Skeletal muscle tissue (tissue), 4 donors: ENCODE results near the gene NLE1. TPM values are rescaled to one million over a fixed set of nuclear protein-coding genes. Genes with fewer than 3 reads are reported as not detected.

Experiments
- H3K27ac ChIP-seq: one replicate; pipeline ENCODE4 v1.7.0; 2013; ENCODE audit warnings: mild to moderate bottlenecking, low read depth, low read length, inconsistent platforms
- H3K27me3 ChIP-seq, 3 donors: one replicate each; pipeline ENCODE4 v1.7.0; 2013; ENCODE audit warnings: low read length in 3 of 3; ENCODE audit not compliant: control insufficient read depth in 3 of 3, insufficient read depth in 3 of 3
- H3K36me3 ChIP-seq, 3 donors: one replicate each; pipeline ENCODE4 v1.7.0; 2013; ENCODE audit warnings: low read length in 3 of 3; ENCODE audit not compliant: control insufficient read depth in 3 of 3, insufficient read depth in 3 of 3
- H3K4me1 ChIP-seq, 3 donors: one replicate each; pipeline ENCODE4 v1.7.0; 2013; ENCODE audit warnings: low read length in 3 of 3, mild to moderate bottlenecking in 3 of 3; ENCODE audit not compliant: control insufficient read depth in 3 of 3, insufficient read depth in 3 of 3
- H3K4me3 ChIP-seq, 3 donors: one replicate each; pipeline ENCODE4 v1.7.0; 2013; ENCODE audit warnings: low read length in 3 of 3
- H3K9ac ChIP-seq, 3 donors: one replicate each; pipeline ENCODE4 v1.7.0; 2013; ENCODE audit warnings: low read length in 3 of 3, mild to moderate bottlenecking in 3 of 3, moderate library complexity in 2 of 3, low read depth in 1 of 3
- H3K9me3 ChIP-seq, 3 donors: one replicate each; pipeline ENCODE4 v1.7.0; 2013; ENCODE audit warnings: low read length in 3 of 3; ENCODE audit not compliant: control insufficient read depth in 3 of 3
- total RNA-seq: library from RNA; depleted of rRNA; stranded (reverse); fragments of >200 nt; gene quantifications from one replicate; pipeline ENCODE4 v1.2.3, GENCODE V29; 2014
- donor health status: Osteomylitis.

NLE1 gene
- total RNA-seq, 1 donor from 2014 or later: 13.6 TPM

DNA sequence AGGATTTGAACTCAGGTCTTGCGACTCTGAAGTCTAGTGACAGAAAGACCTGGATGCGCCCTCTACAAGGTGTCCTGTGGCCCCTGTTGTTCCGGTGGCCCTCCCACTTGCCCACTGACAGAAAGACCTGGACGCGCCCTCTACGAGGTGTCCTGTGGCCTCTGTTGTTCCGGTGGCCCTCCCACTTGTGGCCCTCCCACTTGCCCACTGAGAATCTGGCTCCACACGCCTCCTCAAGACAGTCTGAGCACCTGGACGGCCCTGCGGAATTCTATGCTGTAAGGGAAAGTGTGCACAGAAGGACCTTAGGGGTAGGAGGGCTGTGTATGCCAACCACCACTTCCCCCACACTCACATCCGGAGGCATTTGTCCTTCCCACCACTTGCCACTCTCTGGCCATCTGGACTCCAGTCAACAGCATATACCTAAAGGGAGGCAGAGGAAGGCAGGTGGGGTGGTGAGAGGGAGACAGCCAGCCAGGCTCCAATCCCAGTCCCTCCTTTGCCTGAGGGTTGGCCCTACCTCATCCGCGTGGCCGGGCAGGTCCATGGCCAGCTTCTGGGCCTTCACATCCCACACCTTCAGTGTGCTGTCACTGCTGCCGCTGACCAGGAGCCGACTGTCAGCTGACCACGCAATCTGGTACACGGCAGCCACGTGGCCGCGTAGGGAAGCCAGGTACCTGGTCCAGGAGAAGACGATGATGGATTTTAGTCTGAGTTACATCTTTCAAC, 9.1 kb downstream of the NLE1 start:
- Histone ChIP-seq H3K9ac (no peak overlapping the region), H3K9me3 (no peaks in the 10 kb centered on the region), H3K27me3 (no peaks in the 10 kb centered on the region), H3K4me3 (no peak overlapping the region), H3K36me3 (peaks cover 59 to 70% (median 62%) of the 10 kb centered on the region in 3 donors), H3K4me1 (peaks cover 0 to 8% (median 0%) of the 10 kb centered on the region in 3 donors), H3K27ac (no peak overlapping the region)

DNA sequence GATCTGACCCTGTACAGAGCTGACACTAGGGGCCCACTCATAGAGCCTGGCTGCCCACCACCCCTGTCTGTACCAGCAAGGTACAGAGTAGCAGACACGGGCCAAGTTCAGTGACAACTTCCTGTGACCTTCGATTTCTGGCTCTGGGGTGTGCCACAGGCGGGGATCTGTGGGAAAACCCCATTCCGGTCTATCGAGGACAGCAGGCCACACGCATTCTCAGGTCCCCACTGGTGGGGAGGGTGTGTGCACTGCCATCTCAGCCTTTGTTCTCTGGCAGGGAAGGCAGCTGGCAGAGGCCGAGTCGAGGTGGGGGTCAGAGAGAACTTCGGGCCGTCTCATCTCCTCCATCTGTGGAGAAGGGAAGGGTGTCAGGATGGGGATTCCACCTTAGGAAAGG, 10.0 kb downstream of the NLE1 start:
- Histone ChIP-seq H3K4me1 (peaks cover 0 to 8% (median 4%) of the 10 kb centered on the region in 3 donors), H3K27ac (no peak overlapping the region), H3K9me3 (no peaks in the 10 kb centered on the region), H3K9ac (no peak overlapping the region), H3K4me3 (no peak overlapping the region), H3K27me3 (no peaks in the 10 kb centered on the region), H3K36me3 (peaks cover 52 to 62% (median 53%) of the 10 kb centered on the region in 3 donors)

DNA sequence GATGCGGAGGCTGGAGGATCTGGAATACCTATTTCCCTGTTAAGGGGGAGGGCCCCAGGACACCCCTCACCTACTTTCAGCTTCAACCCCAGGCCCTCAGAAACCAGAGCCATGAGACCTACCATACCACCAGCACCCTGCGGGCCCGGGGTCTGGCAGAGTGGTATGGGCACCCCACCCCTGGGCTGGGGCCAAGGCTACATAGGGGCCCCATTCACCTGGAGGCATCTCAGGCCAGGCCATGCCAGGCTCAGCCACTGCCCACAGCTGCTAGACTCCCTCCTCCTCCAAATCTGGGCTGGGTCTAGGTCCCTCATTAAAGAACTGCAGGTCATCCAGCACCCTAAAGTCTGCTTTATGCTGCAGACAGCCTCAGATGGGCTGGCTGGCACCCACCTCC, 11.7 kb downstream of the NLE1 start:
- peaks cover 0 to 8% (median 4%) of the 10 kb centered on the region in 3 donors for H3K4me1 ChIP-seq
- H3K4me3 ChIP-seq: no peak overlapping the region
- no peaks in the 10 kb centered on the region for H3K27me3 ChIP-seq
- H3K9ac ChIP-seq: no peak overlapping the region
- H3K27ac ChIP-seq: no peak overlapping the region
- no peaks in the 10 kb centered on the region for H3K9me3 ChIP-seq
- H3K36me3 ChIP-seq: peaks cover 36 to 44% (median 38%) of the 10 kb centered on the region in 3 donors

DNA sequence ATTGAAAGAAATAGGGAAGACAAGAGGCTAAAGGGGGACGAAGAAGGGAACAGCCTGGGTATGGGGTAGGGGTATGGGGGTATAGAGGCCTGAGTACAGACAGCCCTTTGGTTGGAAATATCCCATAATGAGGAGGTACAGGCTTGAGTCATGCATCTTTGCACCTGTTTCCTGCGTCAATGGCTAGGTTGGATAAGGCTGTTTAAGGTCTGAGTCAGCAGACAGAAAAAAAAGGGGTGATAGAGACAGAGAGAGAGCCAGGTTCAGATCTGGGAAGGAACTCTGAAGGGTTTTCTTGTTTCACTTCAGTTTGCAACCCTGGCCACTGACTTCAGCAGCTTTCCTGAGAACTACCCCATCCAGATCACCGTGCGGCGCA, 12.1 kb downstream of the NLE1 start:
- H3K36me3 ChIP-seq: peaks cover 32 to 40% (median 34%) of the 10 kb centered on the region in 3 donors
- no peaks in the 10 kb centered on the region for H3K27me3 ChIP-seq
- H3K27ac ChIP-seq: no peak overlapping the region
- H3K9me3 ChIP-seq: no peaks in the 10 kb centered on the region
- H3K4me1 ChIP-seq: peaks cover 0 to 8% (median 4%) of the 10 kb centered on the region in 3 donors
- H3K4me3 ChIP-seq: no peak overlapping the region
- no peak overlapping the region for H3K9ac ChIP-seq

DNA sequence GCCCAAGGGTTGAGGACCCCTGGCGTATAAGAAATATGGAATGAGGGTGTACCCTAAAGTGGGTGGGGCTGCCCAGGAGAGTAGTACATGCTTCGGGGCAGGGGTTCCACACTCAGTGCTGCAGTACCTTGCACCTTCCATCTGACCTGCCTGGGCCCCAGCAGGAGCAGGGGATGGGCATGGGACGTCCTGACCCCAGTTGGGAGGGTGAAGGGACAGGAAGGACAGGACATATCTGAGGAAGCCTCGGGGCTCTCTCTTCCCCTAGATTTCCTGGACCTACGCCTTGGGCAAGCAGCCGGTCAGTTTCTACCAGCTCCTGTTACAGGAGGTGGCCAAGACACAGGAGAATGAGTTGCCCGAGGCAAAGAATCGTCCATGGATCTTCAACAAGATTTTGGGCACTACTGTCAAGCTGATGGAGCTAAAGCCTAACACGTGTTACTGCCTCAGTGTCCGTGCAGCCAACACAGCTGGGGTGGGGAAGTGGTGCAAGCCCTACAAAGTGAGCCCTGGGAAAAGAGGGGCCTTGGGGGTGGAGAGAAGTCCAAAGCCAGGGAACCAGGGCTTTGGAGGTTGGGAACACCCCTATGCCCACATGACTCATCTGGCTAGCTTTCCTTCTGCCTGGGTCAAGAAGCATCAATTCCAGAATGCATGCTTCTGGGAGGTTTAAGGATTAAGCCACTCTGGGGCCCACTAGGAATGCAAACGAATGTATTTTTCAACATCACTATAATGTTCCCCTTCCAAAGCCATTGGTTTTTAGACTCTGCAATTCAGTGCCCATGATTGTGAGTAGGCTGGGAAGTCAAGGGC, 12.7 kb downstream of the NLE1 start:
- H3K9me3 ChIP-seq: no peaks in the 10 kb centered on the region
- no peak overlapping the region for H3K27ac ChIP-seq
- H3K4me1 ChIP-seq: peaks cover 0 to 8% (median 4%) of the 10 kb centered on the region in 3 donors
- peaks cover 26 to 35% (median 29%) of the 10 kb centered on the region in 3 donors for H3K36me3 ChIP-seq
- no peak overlapping the region for H3K4me3 ChIP-seq
- H3K27me3 ChIP-seq: no peaks in the 10 kb centered on the region
- no peak overlapping the region for H3K9ac ChIP-seq

DNA sequence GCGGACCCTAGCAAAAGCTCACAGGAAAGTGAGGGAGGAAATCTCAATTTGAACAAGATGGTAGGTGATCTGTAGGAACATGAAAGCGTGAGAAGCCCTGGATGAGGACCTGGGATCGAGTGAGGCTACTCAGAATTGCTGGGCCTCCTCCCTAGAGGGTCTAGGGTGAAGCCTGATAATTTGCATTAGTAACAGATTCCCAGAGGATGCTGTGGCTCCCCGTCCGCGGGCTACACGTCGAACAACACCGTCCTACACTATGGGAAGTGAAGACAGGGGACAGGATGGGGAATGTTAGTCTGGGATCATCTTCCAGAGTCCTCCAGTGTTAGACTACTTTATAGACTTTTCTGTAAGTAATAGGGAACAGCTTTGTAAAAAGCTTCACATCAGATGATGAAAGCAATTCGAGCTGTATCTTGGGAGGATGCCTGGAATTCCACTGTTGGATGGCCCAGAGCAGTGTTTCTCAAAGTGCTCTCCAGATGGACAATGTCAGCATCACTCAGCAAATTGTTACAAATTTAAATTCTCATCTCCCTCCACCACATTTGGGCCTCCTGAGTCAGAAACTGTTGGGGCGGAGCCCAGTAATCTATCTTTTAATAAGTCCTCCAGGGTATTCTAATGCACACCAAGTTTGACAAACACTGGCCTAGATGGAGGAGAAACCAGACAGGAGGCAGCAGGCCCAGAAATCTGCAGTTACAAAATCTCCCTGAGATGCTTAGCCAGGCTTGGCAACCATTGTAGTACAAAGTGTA, 14.2 kb downstream of the NLE1 start:
- H3K9ac ChIP-seq: no peak overlapping the region
- peaks cover 0 to 8% (median 4%) of the 10 kb centered on the region in 3 donors for H3K4me1 ChIP-seq
- no peaks in the 10 kb centered on the region for H3K27me3 ChIP-seq
- H3K4me3 ChIP-seq: no peak overlapping the region
- H3K36me3 ChIP-seq: peaks cover 14 to 21% (median 17%) of the 10 kb centered on the region in 3 donors
- H3K27ac ChIP-seq: no peak overlapping the region
- no peaks in the 10 kb centered on the region for H3K9me3 ChIP-seq

DNA sequence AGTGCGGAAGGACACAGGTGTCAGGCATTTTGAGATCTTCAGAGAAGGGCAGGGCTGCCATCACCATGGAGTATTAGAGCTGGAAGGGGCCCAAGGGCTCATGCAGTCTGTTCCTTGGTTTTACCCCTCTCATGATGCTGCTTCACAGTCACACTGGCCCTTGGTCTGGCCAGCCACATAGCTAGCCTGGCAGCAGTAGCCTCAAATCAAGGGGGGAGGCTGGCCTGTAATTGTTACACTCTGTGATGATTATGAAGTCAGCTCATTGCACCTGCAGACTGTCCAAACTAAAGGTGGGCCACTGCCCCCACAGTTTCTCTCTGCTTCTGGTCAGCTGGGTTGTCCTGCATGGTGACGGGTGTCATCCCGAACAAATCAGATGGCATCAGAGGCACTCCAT, 20.8 kb downstream of the NLE1 start, which contains the start of gene FNDC8:
Gene FNDC8 (plus strand): TSS at position 301 of the 400 bp plus-strand sequence. CDS start 79 bp downstream, at position 380.
- Histone ChIP-seq H3K9ac (no peak within 1 kb of the TSS), H3K27ac (no peak within 1 kb of the TSS), H3K27me3 (no peaks in the 10 kb centered on the region), H3K4me3 (no peak within 1 kb of the TSS), H3K9me3 (no peaks in the 10 kb centered on the region), H3K4me1 (peaks cover 11 to 14% (median 13%) of the 10 kb centered on the region in 3 donors), H3K36me3 (peaks cover 0 to 3% (median 0%) of the 10 kb centered on the region in 3 donors)

DNA sequence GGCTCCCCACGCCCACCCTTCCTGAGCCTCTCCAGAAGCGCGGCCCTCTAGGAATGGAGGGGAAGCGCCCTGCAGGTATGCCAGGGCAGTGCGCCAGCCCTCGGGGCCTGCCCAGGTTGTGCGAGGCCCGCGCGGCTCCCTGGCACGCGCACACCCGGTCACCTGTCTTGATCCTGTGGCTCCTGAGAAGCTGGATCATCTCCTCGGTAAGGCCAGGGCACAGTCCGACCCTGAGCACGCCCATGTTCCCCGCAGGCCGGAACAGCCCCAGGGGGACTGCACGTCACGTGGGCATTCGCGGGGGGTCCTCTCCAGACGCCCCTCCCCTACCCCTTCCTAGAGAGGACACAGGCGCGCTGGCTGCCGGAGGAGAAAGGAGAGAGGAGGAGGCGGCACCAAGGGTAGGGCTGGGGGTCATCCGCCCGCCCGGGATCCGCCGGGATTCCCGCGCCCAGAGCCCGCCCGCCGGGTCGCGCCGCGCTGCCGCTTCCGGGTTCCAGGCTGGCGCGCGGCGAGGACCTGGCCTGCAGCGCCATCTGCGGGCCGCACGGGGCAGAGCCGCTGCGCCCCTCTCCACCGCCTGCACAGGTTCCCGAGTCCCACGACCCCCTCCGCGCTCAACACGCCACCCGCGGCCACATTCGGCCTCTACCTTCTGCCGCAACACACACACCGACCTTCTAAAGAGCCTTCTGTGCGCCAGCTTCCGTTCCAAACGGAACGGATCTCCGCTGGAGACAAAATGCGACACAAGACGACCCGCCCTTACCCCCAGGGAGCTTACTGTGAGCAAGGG, 22.5 kb downstream of the NLE1 start, which contains the start of gene RAD51D:
Gene RAD51D (minus strand): TSS at position 491 of the 796 bp plus-strand sequence. CDS start 247 bp downstream, at position 244.
- peak within 1 kb of the TSS; percentile 36 for H3K27ac ChIP-seq
- peak within 1 kb of the TSS; percentile 80 to 94 (median 83) for H3K4me3 ChIP-seq
- H3K4me1 ChIP-seq: peaks cover 11 to 14% (median 13%) of the 10 kb centered on the region in 3 donors
- peak within 1 kb of the TSS; percentile 79 to 90 (median 89) for H3K9ac ChIP-seq
- peaks cover 0 to 3% (median 0%) of the 10 kb centered on the region in 3 donors for H3K36me3 ChIP-seq
- H3K27me3 ChIP-seq: no peaks in the 10 kb centered on the region
- H3K9me3 ChIP-seq: no peaks in the 10 kb centered on the region

DNA sequence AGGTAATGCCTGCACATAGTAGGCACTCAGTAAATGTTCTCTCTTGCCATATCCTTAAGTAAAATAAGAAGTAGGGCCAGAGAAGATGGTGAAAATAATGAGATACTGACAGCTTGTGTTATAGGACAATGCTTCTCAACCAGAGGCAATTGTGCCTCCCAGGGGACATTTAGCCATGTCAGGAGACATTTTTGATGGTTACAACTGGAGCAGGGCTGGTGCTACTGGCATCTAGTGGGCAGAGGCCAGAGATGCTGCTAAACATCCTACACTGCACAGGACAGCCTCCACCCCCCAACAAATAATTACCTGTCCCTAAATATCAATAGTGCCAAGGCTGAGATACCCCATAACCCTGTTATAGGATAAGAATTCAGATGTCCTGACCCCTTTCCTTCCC, 24.1 kb downstream of the NLE1 start:
- no peak overlapping the region for H3K27ac ChIP-seq

More for the DNA sequence above, 24.1 kb downstream of the NLE1 start:
- peaks cover 11 to 14% (median 13%) of the 10 kb centered on the region in 3 donors for H3K4me1 ChIP-seq
- no peaks in the 10 kb centered on the region for H3K27me3 ChIP-seq
- no peak overlapping the region for H3K9ac ChIP-seq
- peaks cover 0 to 3% (median 0%) of the 10 kb centered on the region in 3 donors for H3K36me3 ChIP-seq
- no peaks in the 10 kb centered on the region for H3K9me3 ChIP-seq
- no peak overlapping the region for H3K4me3 ChIP-seq
